Activated naive CD4-positive, alpha-beta T cell treated with anti-CD3 and anti-CD28 coated beads, Interleukin-2, amount 50 U/mL, for 16 hours (primary cell): ENCODE data around the gene SOX8.
"Not testable (repeated sequence)": the region's sequence is repeated elsewhere in the genome, so short reads cannot be mapped to it uniquely, and the experiment has no call there.

Experiments used
- DNase-seq: peaks from one replicate; pipeline ENCODE4 v3.0.0-alpha.2; 2020

Gene SOX8

DNA sequence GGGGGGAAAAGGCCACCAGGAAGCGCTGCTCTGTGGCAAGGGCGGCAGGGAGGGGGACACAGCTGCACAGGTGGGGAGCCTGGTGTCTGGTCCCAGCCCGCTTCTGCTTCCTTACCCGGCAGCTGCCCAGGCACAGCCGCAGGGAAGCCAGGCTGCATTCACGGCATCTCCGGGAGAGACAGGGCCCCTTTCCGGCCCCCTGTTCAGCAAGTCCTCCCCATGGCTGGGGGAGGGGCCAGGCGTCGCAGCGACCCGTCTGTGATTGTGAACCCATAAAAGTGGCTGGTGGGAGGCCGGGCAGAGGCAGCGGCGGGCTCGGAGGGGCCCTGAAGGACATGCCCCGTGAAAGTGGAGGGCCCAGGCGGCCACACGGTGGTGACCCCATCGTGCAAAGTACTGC is 28.7 kb downstream of the SOX8 start:
- no peak for DNase-seq

DNA sequence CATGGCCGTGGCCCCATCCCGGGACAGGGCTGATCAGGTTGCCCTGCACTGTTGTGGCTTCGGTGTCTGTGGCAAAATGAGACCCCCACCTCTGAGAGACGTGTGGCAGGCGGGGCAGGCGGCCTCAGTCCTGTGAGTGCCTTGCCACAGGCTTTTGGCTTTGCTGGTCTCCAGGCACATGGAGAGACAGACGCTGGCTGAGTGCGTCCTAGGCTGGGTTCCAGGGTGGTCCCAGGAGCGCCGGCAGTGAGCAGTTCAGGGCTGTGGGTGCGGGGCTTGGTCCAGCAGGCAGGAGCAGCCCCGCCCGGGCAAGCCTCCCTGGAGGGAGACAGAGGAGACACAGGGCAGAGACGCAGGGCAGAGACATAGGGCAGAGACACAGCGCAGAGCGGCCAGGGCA is 29.2 kb downstream of the SOX8 start:
- DNase-seq = no peak

DNA sequence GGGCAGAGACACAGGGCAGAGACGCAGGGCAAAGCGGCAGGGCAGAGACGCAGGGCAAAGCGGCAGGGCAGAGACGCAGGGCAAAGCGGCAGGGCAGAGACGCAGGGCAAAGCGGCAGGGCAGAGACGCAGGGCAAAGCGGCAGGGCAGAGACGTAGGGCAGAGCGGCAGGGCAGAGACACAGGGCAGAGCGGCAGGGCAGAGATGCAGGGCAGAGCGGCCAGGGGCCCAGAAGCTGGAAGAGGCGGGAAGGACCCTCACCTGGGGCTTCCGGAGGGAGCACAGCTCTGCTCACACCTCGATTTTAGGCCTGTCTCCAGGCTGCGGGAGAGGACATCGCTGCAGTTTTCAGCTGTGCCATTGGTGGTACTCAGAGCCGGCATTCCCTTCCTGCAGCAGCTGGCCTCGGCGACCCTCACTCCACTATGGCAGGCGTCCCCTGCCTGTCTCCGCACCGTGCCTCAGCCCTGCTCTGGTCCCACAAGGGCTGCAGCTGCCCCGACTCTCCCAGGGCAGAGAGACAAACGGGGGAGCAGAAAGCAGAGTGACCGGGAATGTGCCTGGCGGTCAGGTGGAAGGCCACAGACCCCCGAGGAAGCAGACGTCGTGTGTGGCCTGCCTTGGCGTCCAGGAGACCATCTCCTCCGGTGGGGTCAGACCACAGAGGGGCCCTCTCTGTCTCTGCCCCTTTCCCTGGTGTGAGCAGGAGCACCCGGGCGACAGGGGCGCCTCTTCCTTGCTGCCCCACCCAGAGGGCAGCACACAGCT is 29.9 kb downstream of the SOX8 start:
- DNase-seq = no peak

DNA sequence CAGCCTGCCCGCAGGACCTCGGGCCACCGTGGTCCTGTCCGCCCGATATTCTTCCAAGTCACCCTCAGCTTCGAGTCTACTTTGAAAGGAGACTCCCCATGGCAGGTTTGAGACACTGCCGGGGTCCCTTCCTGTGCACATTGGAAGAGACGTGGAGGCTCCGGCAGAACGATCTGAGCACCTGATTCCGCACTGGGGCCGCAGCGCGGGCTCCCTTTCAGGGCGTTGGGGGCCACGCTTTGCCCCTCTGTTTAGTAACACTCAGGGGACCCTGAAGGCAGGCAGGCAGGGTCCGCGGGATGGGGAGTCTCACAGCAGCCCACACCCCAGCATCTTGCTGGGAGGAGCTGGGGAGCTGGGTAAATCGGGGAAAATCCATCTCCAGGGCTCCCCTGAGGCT is 30.6 kb downstream of the SOX8 start:
- no peak for DNase-seq

- DNase-seq = no peak
These were observed 31.4 kb downstream of the SOX8 start for GRCh38 chr16:1012722-1013592.

- no peak for DNase-seq
These were observed 32.0 kb downstream of the SOX8 start for GRCh38 chr16:1013593-1013900.

DNA sequence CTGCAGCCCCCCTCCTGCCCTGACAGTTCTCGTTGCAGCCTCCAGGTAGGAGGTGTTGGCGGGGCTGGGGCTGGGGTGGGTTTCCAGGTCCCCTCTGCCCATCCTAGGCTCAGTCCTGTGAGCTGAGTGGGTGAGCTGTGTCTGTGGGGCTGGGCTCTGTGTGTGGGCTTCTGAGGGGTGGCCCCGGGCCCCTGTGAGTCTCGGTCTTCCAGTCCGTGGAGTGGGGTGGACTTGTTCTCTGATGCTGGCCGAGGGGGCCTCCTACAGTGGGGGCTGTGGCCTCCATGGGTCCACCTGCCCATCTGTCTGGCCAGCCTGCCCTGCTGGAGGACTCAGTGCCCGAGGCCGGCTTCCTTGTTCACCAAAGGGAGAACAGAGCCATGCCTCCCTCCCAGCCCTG is 32.7 kb downstream of the SOX8 start:
- DNase-seq = no peak

- DNase-seq = no peak
These were observed 33.4 kb downstream of the SOX8 start for GRCh38 chr16:1014771-1015495.

DNA sequence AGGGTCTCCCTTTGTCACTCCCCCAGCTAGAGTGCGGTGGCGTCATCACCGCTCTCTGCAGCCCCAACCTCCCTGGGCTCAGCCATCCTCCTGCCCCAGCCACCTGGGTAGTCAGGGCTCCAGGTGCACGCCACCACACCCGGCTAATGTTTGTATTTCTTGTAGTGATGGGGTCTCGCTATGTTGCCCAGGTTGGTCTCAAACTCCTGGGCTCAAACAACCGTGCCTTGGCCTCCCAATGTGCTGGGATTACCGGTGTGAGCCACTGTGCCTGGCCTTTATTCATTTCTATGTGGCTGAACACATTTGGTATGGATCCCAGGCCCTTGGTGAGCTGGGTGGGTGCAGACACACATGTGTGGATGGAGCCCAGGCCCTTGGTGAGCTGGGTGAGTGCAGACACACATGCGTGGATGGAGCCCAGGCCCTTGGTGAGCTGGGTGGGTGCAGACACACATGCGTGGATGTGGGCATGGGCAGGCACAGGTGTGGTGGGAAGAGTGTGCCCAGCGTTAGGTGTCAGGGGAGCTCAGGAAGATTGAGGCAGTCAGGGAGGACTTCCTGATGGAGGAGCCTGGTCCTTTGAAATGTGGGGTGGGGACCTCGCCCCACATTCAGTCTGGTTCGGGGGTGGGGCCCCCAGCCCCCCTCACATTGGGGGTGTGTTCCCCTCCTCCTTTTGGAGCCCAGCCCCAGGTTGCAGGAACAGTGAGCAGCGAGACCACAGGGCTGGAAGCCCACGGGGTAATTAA is 37.1 kb downstream of the SOX8 start:
- no peak for DNase-seq

GRCh38 chr16:1019231-1020090 is 37.9 kb downstream of the SOX8 start:
- DNase-seq = no peak

GRCh38 chr16:1020091-1020399 is 38.5 kb downstream of the SOX8 start:
- DNase-seq = no peak

DNA sequence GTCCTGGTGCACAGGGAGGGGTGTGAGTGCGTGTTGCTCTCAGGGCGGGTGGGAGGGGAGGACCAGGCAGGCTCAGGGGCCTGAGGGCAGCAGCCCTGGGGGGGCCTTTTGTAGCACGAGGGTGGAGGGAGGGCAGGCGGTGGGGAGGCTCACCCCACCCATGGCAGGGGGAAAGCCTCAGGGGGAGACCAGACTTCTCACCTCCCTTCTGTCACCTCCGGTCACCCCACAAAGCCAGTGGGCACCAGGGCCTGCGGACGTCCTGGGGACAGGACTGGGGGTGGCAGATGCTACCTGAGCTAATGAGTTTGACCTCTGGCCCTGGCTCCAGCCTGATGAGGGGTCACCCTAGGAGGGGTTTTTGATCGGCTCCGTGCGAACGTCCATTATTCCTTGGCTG is 39.0 kb downstream of the SOX8 start:
- no peak for DNase-seq

DNA sequence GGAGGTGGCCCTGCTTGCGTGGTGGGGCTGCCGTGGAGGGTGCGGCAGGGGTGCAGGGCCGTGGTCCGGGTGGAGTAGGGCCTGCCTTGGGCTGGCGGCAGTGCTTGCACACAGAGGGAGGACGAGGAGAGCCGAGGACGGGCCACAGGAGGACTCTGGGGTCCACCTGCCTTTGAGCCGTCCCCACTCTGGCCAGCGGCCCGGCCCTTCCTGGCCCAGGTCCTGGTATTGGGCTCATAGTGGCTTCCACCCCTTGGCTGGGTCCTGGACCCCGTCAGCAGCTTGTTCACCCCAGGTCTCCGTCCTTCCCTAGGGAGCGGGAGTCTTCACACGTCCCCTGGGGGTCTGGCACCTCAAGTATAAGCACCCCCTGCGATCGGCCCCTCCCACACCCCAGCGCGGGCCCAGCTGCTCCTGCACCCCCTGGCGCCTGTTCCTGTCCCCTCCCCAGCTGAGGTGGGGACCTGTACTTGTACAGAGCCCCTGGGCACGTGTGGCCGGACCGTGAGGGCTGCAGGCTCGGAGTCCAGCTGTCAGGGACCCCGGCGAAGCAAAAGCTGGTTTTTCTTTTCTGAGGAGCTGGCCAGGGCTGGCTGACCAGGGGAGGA is 40.1 kb downstream of the SOX8 start:
- DNase-seq = no peak

GRCh38 chr16:1022466-1022865 is 40.9 kb downstream of the SOX8 start:
- DNase-seq = no peak

- no peak for DNase-seq
These were observed 42.6 kb downstream of the SOX8 start for GRCh38 chr16:1024138-1024537.

- not testable (repeated sequence) for DNase-seq
These were observed 43.7 kb downstream of the SOX8 start for GRCh38 chr16:1025183-1025809.

- no peak for DNase-seq
These were observed 44.6 kb downstream of the SOX8 start for GRCh38 chr16:1026057-1026783.

GRCh38 chr16:1026784-1027500 is 45.4 kb downstream of the SOX8 start:
- DNase-seq = no peak

DNA sequence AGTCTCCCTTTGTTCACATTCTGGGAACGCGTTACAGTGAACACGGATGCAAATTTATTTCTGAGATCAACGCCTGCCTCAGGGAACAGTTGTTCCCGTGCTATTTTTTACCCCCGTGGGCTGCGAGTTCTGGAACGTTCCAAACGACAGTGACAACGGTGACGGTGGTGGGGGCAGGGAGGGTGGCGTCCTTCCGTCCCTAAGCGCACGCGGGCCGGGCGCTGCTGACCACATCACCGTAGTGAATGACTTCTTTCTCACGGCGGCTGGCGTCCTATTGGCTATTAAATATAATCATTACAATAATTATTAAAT is 45.9 kb downstream of the SOX8 start:
- no peak for DNase-seq

DNA sequence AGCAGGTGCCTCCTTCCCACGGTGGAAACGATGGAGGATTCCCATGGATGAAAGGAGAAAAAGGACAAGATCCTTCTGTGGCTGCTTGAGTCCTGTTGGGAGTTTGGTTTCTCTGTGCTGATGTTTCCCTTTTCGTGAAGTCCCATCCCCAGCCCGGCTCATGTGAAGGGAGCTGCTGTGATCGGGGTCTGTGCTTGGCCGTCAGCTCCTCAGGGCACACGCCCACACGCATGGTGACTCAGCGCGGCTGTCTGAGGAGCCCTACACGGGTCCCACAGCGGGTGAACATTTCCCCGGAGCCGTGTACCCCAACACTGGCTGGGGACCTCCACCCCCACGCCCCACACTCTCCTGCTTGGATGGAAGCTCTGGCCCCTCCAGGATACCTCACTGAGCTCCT is 46.5 kb downstream of the SOX8 start:
- DNase-seq = no peak
